Measurements from ENCODE around the gene TMEM131L.
A peak's percentile ranks its signal among the peaks of the same experiment; 100 is the strongest.
"Not testable (repeated sequence)": the region's sequence is repeated elsewhere in the genome, so short reads cannot be mapped to it uniquely, and the experiment has no call there.

Gene TMEM131L

DNA sequence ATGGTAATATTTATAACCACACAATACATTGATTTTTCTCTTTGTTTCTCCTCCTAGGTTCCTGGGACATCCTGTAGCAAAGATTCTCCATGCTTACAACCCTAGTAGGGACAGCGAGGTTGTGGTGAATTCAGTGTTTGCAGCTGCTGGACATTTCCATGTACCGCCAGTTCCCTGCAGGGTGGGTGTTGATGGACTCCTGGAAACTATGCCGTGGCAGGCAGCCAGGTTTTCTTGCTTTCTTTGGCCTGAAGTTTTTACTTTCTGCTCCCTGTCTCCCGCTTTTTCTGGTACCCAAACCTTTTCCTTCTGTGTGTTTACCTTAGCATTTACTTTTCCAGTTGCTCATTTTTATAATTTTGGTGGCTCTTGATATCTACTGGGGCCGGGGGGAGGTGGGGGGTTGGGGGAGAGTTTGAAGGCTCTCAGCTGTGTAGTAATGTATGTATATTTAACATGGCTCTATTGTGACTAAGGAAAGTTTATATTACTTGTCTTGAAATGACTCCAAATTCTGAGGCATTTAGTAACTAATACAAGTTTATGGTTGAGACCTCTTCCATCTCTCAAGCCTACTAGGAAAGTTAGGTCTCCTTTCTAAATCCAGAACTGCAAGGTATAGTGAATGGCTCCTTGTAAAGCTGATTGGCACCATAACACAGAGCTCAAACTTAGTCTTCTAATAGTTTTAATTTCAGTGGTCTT lies 89.7 kb downstream of the TMEM131L start:
- H3K27me3 ChIP-seq, result no peaks in the 10 kb centered on the region
- peak; percentile 81 to 91 for DNase-seq
- H3K9me3 ChIP-seq, result no peaks in the 10 kb centered on the region
- peak overlapping the region; percentile 59 to 78 for H3K27ac ChIP-seq
- intact Hi-C loops (cut with DNase I; ENCODE audit: low total_unique reads), result no loop called here
- peaks cover 0 to 12% (median 6%) of the 10 kb centered on the region in 3 donors for H3K36me3 ChIP-seq
- TF ChIP-seq, protein P1, sequence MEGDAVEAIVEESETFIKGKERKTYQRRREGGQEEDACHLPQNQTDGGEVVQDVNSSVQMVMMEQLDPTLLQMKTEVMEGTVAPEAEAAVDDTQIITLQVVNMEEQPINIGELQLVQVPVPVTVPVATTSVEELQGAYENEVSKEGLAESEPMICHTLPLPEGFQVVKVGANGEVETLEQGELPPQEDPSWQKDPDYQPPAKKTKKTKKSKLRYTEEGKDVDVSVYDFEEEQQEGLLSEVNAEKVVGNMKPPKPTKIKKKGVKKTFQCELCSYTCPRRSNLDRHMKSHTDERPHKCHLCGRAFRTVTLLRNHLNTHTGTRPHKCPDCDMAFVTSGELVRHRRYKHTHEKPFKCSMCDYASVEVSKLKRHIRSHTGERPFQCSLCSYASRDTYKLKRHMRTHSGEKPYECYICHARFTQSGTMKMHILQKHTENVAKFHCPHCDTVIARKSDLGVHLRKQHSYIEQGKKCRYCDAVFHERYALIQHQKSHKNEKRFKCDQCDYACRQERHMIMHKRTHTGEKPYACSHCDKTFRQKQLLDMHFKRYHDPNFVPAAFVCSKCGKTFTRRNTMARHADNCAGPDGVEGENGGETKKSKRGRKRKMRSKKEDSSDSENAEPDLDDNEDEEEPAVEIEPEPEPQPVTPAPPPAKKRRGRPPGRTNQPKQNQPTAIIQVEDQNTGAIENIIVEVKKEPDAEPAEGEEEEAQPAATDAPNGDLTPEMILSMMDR (IDR thresholded peaks at IDR 0.05), result no peak
- H3K4me1 ChIP-seq, result peaks cover 0 to 71% (median 32%) of the 10 kb centered on the region in 4 donors
- H3K4me3 ChIP-seq, result no peak overlapping the region

DNA sequence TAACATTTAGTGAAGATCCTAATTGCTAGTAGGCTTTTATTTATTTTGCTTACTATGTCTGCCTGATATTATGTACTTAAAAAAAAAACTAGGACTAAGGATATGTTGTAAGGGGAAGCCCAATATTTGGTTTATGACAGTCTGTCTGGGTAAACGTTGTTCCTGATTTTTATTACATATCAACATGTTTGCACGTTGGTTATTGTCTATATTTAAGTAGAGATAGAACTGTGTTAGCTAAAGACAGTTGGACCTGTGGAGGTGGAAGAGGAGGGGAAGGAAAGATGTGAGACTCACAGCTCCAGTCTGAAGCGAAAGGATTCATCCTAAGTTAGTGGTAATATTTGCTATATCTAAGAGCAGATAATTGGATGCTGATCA lies 90.3 kb downstream of the TMEM131L start:
- Histone ChIP-seq H3K4me1 (peaks cover 0 to 66% (median 32%) of the 10 kb centered on the region in 4 donors), H3K27ac (peak overlapping the region; percentile 59 to 78), H3K27me3 (no peaks in the 10 kb centered on the region), H3K9me3 (no peaks in the 10 kb centered on the region), H3K4me3 (no peak overlapping the region), H3K36me3 (peaks cover 3 to 15% (median 8%) of the 10 kb centered on the region in 3 donors)
- TF ChIP-seq, protein P1 (IDR thresholded peaks at IDR 0.05), result no peak
- intact Hi-C loops (cut with DNase I; ENCODE audit: low total_unique reads), result no loop called here
- DNase-seq, result no peak

DNA sequence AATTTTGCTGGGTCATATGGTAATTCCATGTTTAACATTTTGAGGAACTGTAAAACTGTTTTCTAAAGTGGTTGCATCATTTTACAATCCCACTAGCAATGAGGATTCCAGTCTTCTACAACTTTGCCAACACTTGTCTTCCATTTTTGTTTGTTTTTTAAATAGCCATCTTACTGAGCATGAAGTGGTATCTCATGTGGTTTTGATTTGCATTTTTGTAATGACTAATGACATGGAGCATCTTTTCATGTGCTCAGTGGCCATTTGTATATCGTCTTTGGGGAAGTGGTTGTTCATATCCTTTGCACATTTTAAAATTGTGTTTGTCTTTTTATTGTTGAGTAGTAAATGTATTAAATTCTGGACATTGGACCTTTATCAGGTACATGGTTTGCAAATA lies 94.7 kb downstream of the TMEM131L start:
- no peak overlapping the region for H3K4me3 ChIP-seq
- no peaks in the 10 kb centered on the region for H3K9me3 ChIP-seq
- TF ChIP-seq, protein P1 (IDR thresholded peaks at IDR 0.05), result no peak
- no peak for DNase-seq
- no peak overlapping the region for H3K27ac ChIP-seq
- no peaks in the 10 kb centered on the region for H3K27me3 ChIP-seq
- intact Hi-C loops (cut with DNase I; ENCODE audit: low total_unique reads), result no loop called here
- peaks cover 5 to 18% (median 8%) of the 10 kb centered on the region in 3 donors for H3K36me3 ChIP-seq
- H3K4me1 ChIP-seq, result peaks cover 0 to 40% (median 19%) of the 10 kb centered on the region in 4 donors

DNA sequence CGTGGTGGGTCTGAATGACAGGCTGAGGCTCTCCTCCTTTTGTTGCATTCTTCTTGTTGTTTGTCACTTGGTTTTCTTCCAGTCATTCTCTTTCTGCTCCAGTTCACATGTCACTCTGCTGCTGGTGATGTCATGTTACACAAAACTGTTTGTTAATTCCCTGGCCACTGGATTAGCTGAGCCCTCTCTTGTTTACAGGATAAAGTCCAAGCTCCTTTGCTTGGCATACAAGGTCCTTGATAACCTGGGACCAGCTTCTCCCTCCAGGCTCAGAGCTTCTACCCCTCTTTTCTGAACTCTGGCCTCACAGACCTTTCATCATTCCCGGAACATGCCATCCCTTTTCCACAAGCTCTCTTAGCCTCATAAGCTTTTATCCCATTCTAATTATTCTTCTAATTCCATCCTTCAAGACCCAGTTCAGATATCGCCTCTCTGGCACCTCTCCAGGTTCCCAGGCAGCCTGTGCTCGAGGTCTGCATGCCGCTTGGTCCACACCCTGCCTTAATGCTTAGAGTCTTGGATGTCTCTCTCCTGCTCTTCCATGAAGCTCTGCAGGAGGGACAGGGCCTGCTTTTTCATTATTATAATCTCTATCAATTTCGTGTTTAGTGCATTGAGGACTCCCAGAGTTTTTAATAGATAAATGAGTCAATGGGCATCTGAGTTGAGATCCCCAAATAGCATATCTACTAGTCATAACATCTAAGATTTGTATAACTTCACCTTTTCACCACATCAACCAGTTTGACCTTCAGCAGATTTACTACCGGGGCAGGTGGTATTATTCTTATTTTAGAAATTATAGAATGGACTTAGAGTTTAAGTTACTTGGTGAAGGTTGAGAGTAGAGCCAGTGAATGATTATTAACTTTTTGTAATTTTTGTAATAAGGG lies 98.7 kb downstream of the TMEM131L start:
- Histone ChIP-seq H3K9me3 (no peaks in the 10 kb centered on the region), H3K27me3 (no peaks in the 10 kb centered on the region), H3K4me3 (no peak overlapping the region), H3K27ac (peak overlapping the region; percentile 64 to 74), H3K4me1 (peaks cover 0 to 56% (median 30%) of the 10 kb centered on the region in 4 donors), H3K36me3 (peaks cover 5 to 16% (median 8%) of the 10 kb centered on the region in 3 donors)
- intact Hi-C loops (cut with DNase I; ENCODE audit: low total_unique reads), result no loop called here
- TF ChIP-seq, protein P1 (IDR thresholded peaks at IDR 0.05), result no peak
- DNase-seq, result no peak

- no peak for DNase-seq
- no peaks in the 10 kb centered on the region for H3K9me3 ChIP-seq
- peaks cover 0 to under 1% (median 0%) of the 10 kb centered on the region in 3 donors for H3K36me3 ChIP-seq
- H3K4me3 ChIP-seq, result no peak overlapping the region
- intact Hi-C loops (cut with DNase I; ENCODE audit: low total_unique reads), result no loop called here
- no peaks in the 10 kb centered on the region for H3K27me3 ChIP-seq
- H3K27ac ChIP-seq, result peak overlapping the region; percentile 54 to 64
- TF ChIP-seq, protein P1 (IDR thresholded peaks at IDR 0.05), result no peak
- H3K4me1 ChIP-seq, result peaks cover 0 to 74% (median 38%) of the 10 kb centered on the region in 4 donors
Observed at GRCh38 chr4:153566631-153567150, 100.5 kb downstream of the TMEM131L start.

GRCh38 chr4:153567660-153568059 lies 101.5 kb downstream of the TMEM131L start:
- intact Hi-C loops (cut with DNase I; ENCODE audit: low total_unique reads); H3K36me3 ChIP-seq; H3K27me3 ChIP-seq; H3K4me3 ChIP-seq; DNase-seq; H3K9me3 ChIP-seq: not testable (repeated sequence)
- Histone ChIP-seq H3K27ac (peak overlapping the region; percentile 54 to 64), H3K4me1 (peaks cover 0 to 77% (median 38%) of the 10 kb centered on the region in 4 donors)
